Uterus (tissue), 4 donors: ENCODE data around the gene HTT. TPM values are rescaled to one million over a fixed set of nuclear protein-coding genes. Genes with fewer than 3 reads are reported as not detected.

ENCODE experiments used
- DNase-seq, 2 donors: peaks; one replicate each; pipeline ENCODE4 v3.0.0-alpha.2; 2019 to 2020
- H3K27ac ChIP-seq, 2 donors: fragments of 200-600 bp; sonication (generic); 1 replicate in 1 of 2; 2 replicates in 1 of 2; pipeline ENCODE4 v1.5.1; 2016 to 2018
- H3K27me3 ChIP-seq, 2 donors: fragments of 200-600 bp; sonication (generic); one replicate each; pipeline ENCODE4 v1.5.1; 2018 to 2019; ENCODE audit warnings: control low read depth in 1 of 2
- H3K36me3 ChIP-seq, 2 donors: fragments of 200-600 bp; sonication (generic); one replicate each; pipeline ENCODE4 v1.5.1; 2019; ENCODE audit warnings: control low read depth in 1 of 2
- H3K4me1 ChIP-seq, 2 donors: fragments of 200-600 bp; sonication (generic); one replicate each; pipeline ENCODE4 v1.5.1; 2018 to 2019; ENCODE audit warnings: control low read depth in 1 of 2
- H3K4me3 ChIP-seq, 2 donors: fragments of 200-600 bp; sonication (generic); 1 replicate in 1 of 2; 2 replicates in 1 of 2; pipeline ENCODE4 v1.5.1; 2018 to 2019; ENCODE audit warnings: mild to moderate bottlenecking in 1 of 2
- H3K9me3 ChIP-seq, 2 donors: fragments of 200-600 bp; sonication (generic); one replicate each; pipeline ENCODE4 v1.5.1; 2019; ENCODE audit warnings: control low read depth in 1 of 2
- POLR2A ChIP-seq, 2 donors: fragments of 450-650 bp; IDR thresholded peaks; one replicate each; pipeline ENCODE4 v1.6.1; 2016; ENCODE audit warnings: antibody characterized with exemption in 2 of 2, mild to moderate bottlenecking in 1 of 2, moderate library complexity in 1 of 2
- intact Hi-C: fragments of 100-400 bp; cut with DNase I; formaldehyde crosslinking; loops from one replicate; pipeline ENCODE4 v1.15.1; 2023; ENCODE audit warnings: low total_unique reads
- total RNA-seq, 4 donors: library from RNA; depleted of rRNA in 3 of 4; stranded (reverse); fragments of >200 nt in 3 of 4; gene quantifications; one replicate each; pipeline versions ENCODE4 v1.1.0 to v1.2.4, GENCODE V29; 2014 to 2023
- TF ChIP-seq, protein P1 (sequence below), 4 experiments: fragments of 200-600 bp in 2 of 4; fragments of 450-650 bp in 2 of 4; sonication (generic) in 2 of 4; IDR thresholded peaks; one replicate each; pipeline ENCODE4 v1.5.1; 2016 to 2019; ENCODE audit warnings: antibody characterized with exemption in 4 of 4, mild to moderate bottlenecking in 2 of 4, moderate library complexity in 1 of 4
- donor health status: DM: yes; HTN: yes; CAD: no.

The HTT gene
- total RNA-seq, 4 donors from 2014 or later: 10.9 to 81.4 (median 49.8) TPM

DNA sequence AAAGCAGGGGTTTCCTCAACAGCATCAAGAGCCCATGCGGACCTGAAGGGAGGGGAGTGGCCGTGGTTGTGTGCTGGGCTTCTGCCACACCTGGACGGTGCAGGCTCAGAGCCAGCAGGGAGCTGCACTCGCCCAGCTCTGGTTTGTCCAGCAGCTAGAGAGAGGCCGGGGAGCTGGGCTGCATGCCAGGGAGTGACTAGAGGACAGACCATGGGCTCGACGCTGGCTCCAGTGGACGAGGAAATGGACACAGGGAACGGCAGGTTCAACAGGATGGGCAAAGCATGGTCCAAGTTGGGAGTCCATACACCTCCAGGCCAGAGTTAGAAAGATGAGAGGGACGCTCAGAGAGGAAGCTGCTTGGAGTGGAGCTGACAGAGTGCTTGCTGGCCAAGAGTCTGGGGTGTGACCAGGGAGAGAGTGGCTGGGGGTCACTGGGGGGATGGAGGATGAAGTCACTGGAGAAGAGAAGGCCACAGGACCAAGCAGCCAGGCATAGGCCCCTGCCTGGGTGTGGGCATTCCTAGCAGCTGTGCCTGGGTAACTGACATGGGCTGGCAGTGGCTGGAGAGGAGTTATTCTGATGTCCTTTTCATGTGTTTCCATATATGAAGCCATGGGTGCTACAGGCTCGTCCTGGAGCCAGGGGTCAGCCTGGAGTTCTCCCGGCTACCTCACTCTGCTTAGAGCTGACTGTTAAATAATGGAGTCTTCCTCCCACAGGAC lies 43.0 kb upstream of the HTT start:
- Histone ChIP-seq H3K27me3 (no peaks in the 10 kb centered on the region), H3K4me1 (no peaks in the 10 kb centered on the region), H3K4me3 (no peak overlapping the region), H3K9me3 (no peaks in the 10 kb centered on the region), H3K27ac (no peak overlapping the region), H3K36me3 (no peaks in the 10 kb centered on the region)
- DNase-seq: no peak
- intact Hi-C loops: no loop called here
- TF ChIP-seq, protein P1, sequence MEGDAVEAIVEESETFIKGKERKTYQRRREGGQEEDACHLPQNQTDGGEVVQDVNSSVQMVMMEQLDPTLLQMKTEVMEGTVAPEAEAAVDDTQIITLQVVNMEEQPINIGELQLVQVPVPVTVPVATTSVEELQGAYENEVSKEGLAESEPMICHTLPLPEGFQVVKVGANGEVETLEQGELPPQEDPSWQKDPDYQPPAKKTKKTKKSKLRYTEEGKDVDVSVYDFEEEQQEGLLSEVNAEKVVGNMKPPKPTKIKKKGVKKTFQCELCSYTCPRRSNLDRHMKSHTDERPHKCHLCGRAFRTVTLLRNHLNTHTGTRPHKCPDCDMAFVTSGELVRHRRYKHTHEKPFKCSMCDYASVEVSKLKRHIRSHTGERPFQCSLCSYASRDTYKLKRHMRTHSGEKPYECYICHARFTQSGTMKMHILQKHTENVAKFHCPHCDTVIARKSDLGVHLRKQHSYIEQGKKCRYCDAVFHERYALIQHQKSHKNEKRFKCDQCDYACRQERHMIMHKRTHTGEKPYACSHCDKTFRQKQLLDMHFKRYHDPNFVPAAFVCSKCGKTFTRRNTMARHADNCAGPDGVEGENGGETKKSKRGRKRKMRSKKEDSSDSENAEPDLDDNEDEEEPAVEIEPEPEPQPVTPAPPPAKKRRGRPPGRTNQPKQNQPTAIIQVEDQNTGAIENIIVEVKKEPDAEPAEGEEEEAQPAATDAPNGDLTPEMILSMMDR (IDR thresholded peaks at IDR 0.05): no peak
- no peak for TF ChIP-seq POLR2A (IDR thresholded peaks at IDR 0.05)

DNA sequence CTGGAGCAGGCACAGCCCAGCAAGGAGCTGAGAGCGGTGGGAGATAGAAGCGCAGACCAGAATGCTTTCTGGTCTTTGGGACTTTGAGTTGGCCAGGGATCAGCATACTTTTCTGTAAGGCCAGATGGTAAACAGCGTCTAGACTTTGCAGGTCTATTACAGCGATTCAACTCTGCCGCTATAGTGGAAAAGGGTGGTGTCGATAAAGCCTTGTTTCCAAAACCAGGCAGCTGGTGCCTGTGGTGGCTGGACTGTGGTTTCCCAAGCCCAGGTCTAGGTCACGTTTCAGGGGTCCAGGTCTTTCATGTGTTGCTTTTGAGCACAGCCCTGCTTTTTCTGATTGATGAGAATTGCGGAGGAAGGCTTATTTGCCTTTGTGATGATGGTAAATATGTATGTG lies 40.2 kb upstream of the HTT start:
- Histone ChIP-seq H3K4me3 (no peak overlapping the region), H3K9me3 (no peaks in the 10 kb centered on the region), H3K36me3 (no peaks in the 10 kb centered on the region), H3K4me1 (no peaks in the 10 kb centered on the region), H3K27ac (no peak overlapping the region), H3K27me3 (no peaks in the 10 kb centered on the region)
- intact Hi-C loops: no loop called here
- no peak for DNase-seq
- TF ChIP-seq, protein P1 (IDR thresholded peaks at IDR 0.05): no peak
- TF ChIP-seq POLR2A (IDR thresholded peaks at IDR 0.05): no peak

DNA sequence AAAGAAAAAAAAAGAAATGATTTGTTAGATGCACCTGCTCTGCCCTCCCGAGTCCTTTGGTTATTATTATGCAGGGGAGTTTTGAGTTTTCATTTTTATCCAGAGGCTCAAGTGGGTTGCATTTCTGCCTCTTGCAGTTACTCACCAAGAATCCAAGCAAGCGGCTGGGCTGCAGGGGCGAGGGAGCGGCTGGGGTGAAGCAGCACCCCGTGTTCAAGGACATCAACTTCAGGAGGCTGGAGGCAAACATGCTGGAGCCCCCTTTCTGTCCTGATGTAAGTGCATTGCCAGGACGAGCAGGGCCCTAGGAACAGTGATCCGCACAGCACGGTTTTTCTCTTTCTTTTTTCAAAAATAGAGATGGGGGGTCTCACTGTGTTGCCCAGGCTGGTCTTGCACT lies 39.2 kb upstream of the HTT start:
- TF ChIP-seq, protein P1 (IDR thresholded peaks at IDR 0.05): no peak
- TF ChIP-seq POLR2A (IDR thresholded peaks at IDR 0.05): no peak
- intact Hi-C loops: no loop called here
- no peaks in the 10 kb centered on the region for H3K36me3 ChIP-seq
- no peaks in the 10 kb centered on the region for H3K9me3 ChIP-seq
- H3K4me3 ChIP-seq: no peak overlapping the region
- DNase-seq: no peak
- H3K4me1 ChIP-seq: no peaks in the 10 kb centered on the region
- H3K27ac ChIP-seq: no peak overlapping the region
- no peaks in the 10 kb centered on the region for H3K27me3 ChIP-seq

DNA sequence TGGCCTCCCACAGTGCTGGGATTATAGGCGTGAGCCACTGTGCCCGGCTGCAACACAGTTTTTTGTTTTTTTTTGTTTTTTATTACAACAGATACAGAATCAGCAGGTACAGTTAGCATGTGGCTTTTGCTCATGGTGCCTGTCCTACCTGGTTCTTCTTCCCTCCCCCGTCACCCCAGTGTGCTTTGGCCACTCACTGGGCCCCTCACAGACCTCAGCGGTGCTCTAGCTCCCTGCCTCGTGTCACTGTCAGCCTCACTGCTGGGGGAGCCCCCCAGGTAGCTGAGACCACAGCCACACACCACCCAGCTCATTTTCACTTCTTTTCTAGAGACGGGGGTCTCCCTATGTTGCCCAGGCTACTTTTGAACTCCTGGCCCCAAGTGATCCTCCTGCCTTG lies 38.8 kb upstream of the HTT start:
- Histone ChIP-seq H3K9me3 (no peaks in the 10 kb centered on the region), H3K27me3 (no peaks in the 10 kb centered on the region), H3K4me3 (no peak overlapping the region), H3K27ac (no peak overlapping the region), H3K4me1 (no peaks in the 10 kb centered on the region), H3K36me3 (no peaks in the 10 kb centered on the region)
- TF ChIP-seq POLR2A (IDR thresholded peaks at IDR 0.05): no peak
- TF ChIP-seq, protein P1 (IDR thresholded peaks at IDR 0.05): no peak
- intact Hi-C loops: no loop called here
- DNase-seq: no peak

- TF ChIP-seq, protein P1 (IDR thresholded peaks at IDR 0.05): no peak
- TF ChIP-seq POLR2A (IDR thresholded peaks at IDR 0.05): no peak
- intact Hi-C loops: no loop called here
- H3K27me3 ChIP-seq: no peaks in the 10 kb centered on the region
- no peak for DNase-seq
- H3K27ac ChIP-seq: no peak overlapping the region
- no peaks in the 10 kb centered on the region for H3K36me3 ChIP-seq
- H3K4me3 ChIP-seq: no peak overlapping the region
- no peaks in the 10 kb centered on the region for H3K9me3 ChIP-seq
- H3K4me1 ChIP-seq: no peaks in the 10 kb centered on the region
Measured at GRCh38 chr4:3036131-3036952, 38.1 kb upstream of the HTT start.
